ENCODE data around the gene BACE2.
"Not testable (repeated sequence)": the region's sequence is repeated elsewhere in the genome, so short reads cannot be mapped to it uniquely, and the experiment has no call there.

The BACE2 gene

GRCh38 chr21:41186755-41187536, 19.0 kb downstream of the BACE2 start:
- peak; percentile 54 for DNase-seq

- DNase-seq: peak; percentile 31
Measured at GRCh38 chr21:41187537-41188025, 19.6 kb downstream of the BACE2 start.

- no peak for DNase-seq
Measured at GRCh38 chr21:41188486-41189149, 20.7 kb downstream of the BACE2 start.

GRCh38 chr21:41189150-41189745, 21.3 kb downstream of the BACE2 start:
- no peak for DNase-seq

GRCh38 chr21:41192552-41192951, 24.6 kb downstream of the BACE2 start:
- not testable (repeated sequence) for DNase-seq

GRCh38 chr21:41195311-41195710, 27.4 kb downstream of the BACE2 start:
- no peak for DNase-seq

- no peak for DNase-seq
Measured at GRCh38 chr21:41196993-41197392, 29.0 kb downstream of the BACE2 start.

- DNase-seq: no peak
Measured at GRCh38 chr21:41197582-41197981, 29.6 kb downstream of the BACE2 start.

- not testable (repeated sequence) for DNase-seq
Measured at GRCh38 chr21:41198647-41199046, 30.7 kb downstream of the BACE2 start.

- no peak for DNase-seq
Measured at GRCh38 chr21:41199123-41199522, 31.2 kb downstream of the BACE2 start.

GRCh38 chr21:41199588-41199987, 31.6 kb downstream of the BACE2 start:
- DNase-seq: no peak

- DNase-seq: no peak
Measured at GRCh38 chr21:41201385-41201784, 33.4 kb downstream of the BACE2 start.

GRCh38 chr21:41204736-41205135, 36.8 kb downstream of the BACE2 start:
- no peak for DNase-seq

GRCh38 chr21:41207401-41208375, 39.7 kb downstream of the BACE2 start:
- peak; percentile 11 for DNase-seq

GRCh38 chr21:41208376-41208763, 40.4 kb downstream of the BACE2 start:
- DNase-seq: no peak

GRCh38 chr21:41209016-41209619, 41.2 kb downstream of the BACE2 start:
- DNase-seq: no peak

GRCh38 chr21:41210426-41211059, 42.6 kb downstream of the BACE2 start:
- no peak for DNase-seq

- DNase-seq: no peak
Measured at GRCh38 chr21:41211060-41211805, 43.3 kb downstream of the BACE2 start.

GRCh38 chr21:41213021-41213420, 45.1 kb downstream of the BACE2 start:
- no peak for DNase-seq

- no peak for DNase-seq
Measured at GRCh38 chr21:41215856-41216408, 48.0 kb downstream of the BACE2 start.

GRCh38 chr21:41216486-41216885, 48.5 kb downstream of the BACE2 start:
- DNase-seq: no peak
